Measurements from ENCODE around the gene SCUBE3.

The SCUBE3 gene

DNA sequence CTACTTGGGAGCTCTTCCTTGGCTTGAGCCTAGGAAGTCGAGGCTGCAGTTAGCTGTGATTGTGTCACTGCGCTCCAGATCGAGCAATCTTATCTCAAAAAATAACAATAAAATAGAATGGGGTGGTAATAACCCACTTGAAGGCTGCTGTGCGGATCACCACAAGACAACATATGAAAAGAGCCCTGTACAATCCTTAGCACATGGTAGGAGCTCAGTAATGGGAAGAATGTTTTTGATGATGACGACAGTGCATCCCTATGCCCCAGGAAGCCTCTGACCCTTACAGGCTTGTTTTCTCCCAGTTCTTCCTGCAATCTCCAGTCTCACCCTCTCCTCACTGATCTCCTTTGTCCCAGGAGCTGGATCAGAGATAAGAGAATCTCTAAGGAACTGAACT, 15.5 kb downstream of the SCUBE3 start:
- in situ Hi-C loops (cut with HindIII; ENCODE audit: low sequenced_read_pairs): no loop called here
- H3K4me3 ChIP-seq (ENCODE audit: low read depth, low read length): no peak overlapping the region
- TF ChIP-seq CTCF (IDR thresholded peaks at IDR 0.05; ENCODE audit: low read depth, low read length): no peak
- DNase-seq (ENCODE audit: low read depth, low spot score): no peak

DNA sequence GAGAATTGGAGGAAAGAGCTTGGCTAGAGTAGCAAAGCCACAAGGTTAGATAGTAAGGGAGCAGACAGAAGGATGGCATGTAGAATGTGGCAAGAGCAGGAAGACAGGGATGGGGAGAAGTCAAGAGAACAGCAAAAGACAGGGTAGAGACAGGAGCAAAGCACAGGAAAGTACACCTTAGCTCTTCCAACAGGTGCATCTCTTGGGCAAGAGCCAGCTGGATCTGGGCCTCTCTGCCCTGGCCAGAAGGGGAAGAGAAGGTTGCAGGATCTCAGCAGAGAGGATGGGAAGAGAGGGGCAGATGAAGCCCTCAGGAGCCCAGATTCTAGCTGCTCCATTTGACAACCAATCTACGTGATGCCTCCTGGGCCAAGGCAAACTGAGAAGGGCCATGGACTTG, 16.7 kb downstream of the SCUBE3 start:
- no peak for DNase-seq (ENCODE audit: low read depth, low spot score)
- in situ Hi-C loops (cut with HindIII; ENCODE audit: low sequenced_read_pairs): no loop called here
- no peak overlapping the region for H3K4me3 ChIP-seq (ENCODE audit: low read depth, low read length)
- no peak for TF ChIP-seq CTCF (IDR thresholded peaks at IDR 0.05; ENCODE audit: low read depth, low read length)

DNA sequence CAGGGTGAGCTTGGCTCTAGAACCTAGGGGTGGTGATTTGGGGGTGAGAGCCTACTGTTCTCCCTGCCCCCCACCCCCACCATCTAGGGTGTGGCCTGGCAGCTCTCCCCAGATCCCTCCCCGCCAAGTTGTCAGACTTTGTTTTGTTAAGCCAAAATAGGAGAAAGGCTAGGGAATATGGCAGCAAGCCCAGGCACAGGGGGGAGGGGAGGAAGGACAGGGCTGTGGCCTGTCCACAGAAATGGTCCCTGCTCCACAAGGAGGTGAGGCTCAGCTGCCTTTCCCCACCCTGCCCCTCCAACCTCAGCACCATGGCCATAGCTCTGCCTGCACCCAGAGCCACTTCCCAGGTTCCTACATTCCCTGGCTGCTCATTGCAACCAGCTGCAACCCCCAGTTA, 17.2 kb downstream of the SCUBE3 start:
- no peak overlapping the region for H3K4me3 ChIP-seq (ENCODE audit: low read depth, low read length)
- in situ Hi-C loops (cut with HindIII; ENCODE audit: low sequenced_read_pairs): no loop called here
- TF ChIP-seq CTCF (IDR thresholded peaks at IDR 0.05; ENCODE audit: low read depth, low read length): no peak
- DNase-seq (ENCODE audit: low read depth, low spot score): no peak

GRCh38 chr6:35231563-35231962, 17.8 kb downstream of the SCUBE3 start:
- in situ Hi-C loops (cut with HindIII; ENCODE audit: low sequenced_read_pairs): no loop called here
- no peak for TF ChIP-seq CTCF (IDR thresholded peaks at IDR 0.05; ENCODE audit: low read depth, low read length)
- DNase-seq (ENCODE audit: low read depth, low spot score): no peak
- H3K4me3 ChIP-seq (ENCODE audit: low read depth, low read length): no peak overlapping the region

DNA sequence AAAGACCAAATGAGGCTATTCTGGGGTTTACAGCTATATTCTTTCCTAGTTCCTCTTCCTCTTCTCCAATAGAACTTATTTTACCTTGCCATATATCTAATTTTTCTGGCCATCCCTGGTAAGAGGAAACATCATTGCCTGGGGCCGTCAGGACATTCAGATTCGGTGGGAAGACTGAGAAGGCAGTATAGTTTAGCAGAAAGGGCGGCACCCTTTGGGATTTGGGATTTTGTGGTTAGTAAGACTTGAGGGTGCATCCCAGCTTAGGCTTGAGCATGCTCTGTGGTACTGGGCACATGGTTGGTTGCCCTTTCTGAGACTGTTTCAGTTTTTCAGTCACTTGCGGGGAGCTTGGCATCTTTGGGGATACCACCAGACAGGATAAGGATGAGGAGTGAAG, 21.1 kb downstream of the SCUBE3 start:
- no peak overlapping the region for H3K4me3 ChIP-seq (ENCODE audit: low read depth, low read length)
- no peak for DNase-seq (ENCODE audit: low read depth, low spot score)
- in situ Hi-C loops (cut with HindIII; ENCODE audit: low sequenced_read_pairs): no loop called here
- no peak for TF ChIP-seq CTCF (IDR thresholded peaks at IDR 0.05; ENCODE audit: low read depth, low read length)

DNA sequence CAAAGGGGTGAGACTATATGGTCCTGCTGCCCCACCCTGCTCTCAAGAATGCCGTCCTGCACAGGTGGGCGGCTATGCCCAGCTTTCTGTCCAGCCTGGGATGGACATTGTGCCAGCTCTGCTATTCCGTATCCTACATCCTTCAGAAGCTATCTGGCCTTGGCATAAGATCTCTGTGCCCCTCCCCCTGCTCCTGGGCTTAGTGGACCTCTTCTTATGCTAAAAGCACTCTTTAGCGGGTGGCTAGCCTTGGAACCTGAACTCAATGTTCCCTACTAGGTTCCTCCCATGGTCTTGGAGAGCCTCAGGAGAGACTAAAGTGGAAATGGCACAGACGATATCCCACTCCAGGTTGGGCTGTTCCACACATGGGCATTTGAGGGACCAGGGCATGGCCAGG, 22.5 kb downstream of the SCUBE3 start:
- in situ Hi-C loops (cut with HindIII; ENCODE audit: low sequenced_read_pairs): no loop called here
- H3K4me3 ChIP-seq (ENCODE audit: low read depth, low read length): no peak overlapping the region
- DNase-seq (ENCODE audit: low read depth, low spot score): no peak
- TF ChIP-seq CTCF (IDR thresholded peaks at IDR 0.05; ENCODE audit: low read depth, low read length): no peak

GRCh38 chr6:35237476-35237875, 23.7 kb downstream of the SCUBE3 start:
- no peak overlapping the region for H3K4me3 ChIP-seq (ENCODE audit: low read depth, low read length)
- no peak for TF ChIP-seq CTCF (IDR thresholded peaks at IDR 0.05; ENCODE audit: low read depth, low read length)
- in situ Hi-C loops (cut with HindIII; ENCODE audit: low sequenced_read_pairs): no loop called here

More at GRCh38 chr6:35237476-35237875, 23.7 kb downstream of the SCUBE3 start:
- DNase-seq (ENCODE audit: low read depth, low spot score): no peak
